Effector memory CD4-positive, alpha-beta T cell (primary cell): ENCODE data around the gene ALKAL2.
"Not testable (repeated sequence)": the region's sequence is repeated elsewhere in the genome, so short reads cannot be mapped to it uniquely, and the experiment has no call there.

ENCODE experiments used
- DNase-seq, 3 donors: peaks; one replicate each; pipeline ENCODE4 v3.0.0-alpha.2; 2020
- H3K27ac ChIP-seq: 2 replicates; pipeline ENCODE4 v1.7.0; 2013; ENCODE audit warnings: mild to moderate bottlenecking, low read length, moderate library complexity; ENCODE audit not compliant: insufficient read depth, poor library complexity, severe bottlenecking
- H3K27me3 ChIP-seq: replicated peaks from 2 replicates; pipeline ENCODE4 v1.7.0; 2013; ENCODE audit warnings: mild to moderate bottlenecking, low read length; ENCODE audit not compliant: insufficient read depth, control insufficient read depth, poor library complexity, severe bottlenecking
- H3K36me3 ChIP-seq: 2 replicates; pipeline ENCODE4 v1.7.0; 2013; ENCODE audit warnings: mild to moderate bottlenecking, low read length, moderate library complexity; ENCODE audit not compliant: control insufficient read depth, insufficient read depth
- H3K4me1 ChIP-seq: 2 replicates; pipeline ENCODE4 v1.7.0; 2013; ENCODE audit warnings: low read length, mild to moderate bottlenecking; ENCODE audit not compliant: control insufficient read depth, insufficient read depth, poor library complexity, severe bottlenecking
- H3K4me3 ChIP-seq: 2 replicates; pipeline ENCODE4 v1.7.0; 2013; ENCODE audit warnings: low read length, low read depth, mild to moderate bottlenecking; ENCODE audit not compliant: insufficient read depth, poor library complexity, severe bottlenecking
- H3K9me3 ChIP-seq: 2 replicates; pipeline ENCODE4 v1.7.0; 2013; ENCODE audit warnings: mild to moderate bottlenecking, low read length, moderate library complexity; ENCODE audit not compliant: control insufficient read depth

Gene ALKAL2

DNA sequence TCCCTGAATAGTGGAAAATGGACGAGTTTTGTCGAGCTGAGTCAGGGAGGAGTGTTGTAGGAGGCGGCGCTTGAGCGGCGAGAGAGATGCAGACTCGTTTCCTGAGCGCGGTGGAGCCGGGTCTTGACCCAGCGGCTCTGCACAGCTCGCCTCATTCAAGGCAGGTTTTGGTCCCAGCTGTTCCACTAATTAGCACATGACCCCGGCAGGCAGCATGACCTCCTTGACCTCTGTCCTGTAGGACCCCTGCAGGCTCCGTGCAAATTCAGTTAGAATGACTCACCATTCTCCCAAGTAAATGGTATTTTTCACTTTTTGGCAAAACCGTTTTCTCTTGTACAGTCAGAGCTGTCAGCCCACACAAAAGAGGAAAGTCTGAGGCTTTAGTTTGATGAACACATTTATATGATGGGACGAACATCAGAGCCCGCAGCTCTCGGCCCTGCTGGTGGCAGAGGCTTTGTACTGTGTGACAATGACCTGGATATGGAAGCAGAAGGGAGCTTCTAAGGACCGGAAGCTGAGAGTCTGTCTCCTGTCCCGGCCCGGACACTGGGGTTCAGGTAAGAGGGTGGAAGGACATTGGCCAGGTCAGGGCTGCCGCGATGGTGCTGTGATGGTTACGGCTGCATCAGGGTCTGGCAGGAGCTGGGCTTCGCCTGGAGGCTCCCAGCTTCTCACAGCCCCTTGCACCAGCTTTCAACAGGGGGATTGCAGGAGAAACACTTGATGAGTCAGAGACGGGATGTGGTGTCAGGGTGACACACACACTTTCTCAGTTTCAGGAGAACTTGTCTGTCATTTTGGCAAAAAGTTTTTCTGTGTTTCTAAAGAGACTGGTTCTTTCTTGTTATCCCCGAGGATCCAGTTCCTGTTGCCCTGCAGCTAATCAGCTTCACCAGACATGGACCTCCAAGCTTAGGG is 29.9 kb upstream of the ALKAL2 start:
- DNase-seq: no peak
- Histone ChIP-seq H3K27me3 (no peaks in the 10 kb centered on the region), H3K4me1 (no peaks in the 10 kb centered on the region), H3K36me3 (no peaks in the 10 kb centered on the region), H3K9me3 (no peaks in the 10 kb centered on the region), H3K4me3 (peak overlapping the region; percentile 14), H3K27ac (no peak overlapping the region)

DNA sequence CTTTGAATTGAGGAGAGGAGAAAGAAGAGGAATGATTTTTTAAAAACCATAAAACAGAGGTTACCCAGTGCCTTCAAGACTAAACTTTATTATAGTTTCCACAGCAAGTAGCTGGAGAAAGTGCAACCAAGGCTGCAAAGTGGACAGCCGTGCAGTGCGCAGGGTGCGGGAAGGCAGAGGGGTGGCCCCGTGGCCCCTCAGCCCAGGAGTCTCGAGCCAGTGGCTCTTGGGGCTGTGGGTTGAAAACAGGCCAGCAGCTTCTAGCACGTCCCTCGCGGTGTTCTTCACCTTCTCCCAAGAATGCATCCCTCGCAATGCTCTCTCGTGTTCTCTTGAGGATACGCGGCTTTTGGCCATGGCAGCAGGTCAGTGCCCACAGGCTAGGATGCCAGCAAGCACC is 28.5 kb upstream of the ALKAL2 start:
- Histone ChIP-seq H3K36me3 (no peaks in the 10 kb centered on the region), H3K4me3 (no peak overlapping the region), H3K27me3 (no peaks in the 10 kb centered on the region), H3K27ac (no peak overlapping the region), H3K9me3 (no peaks in the 10 kb centered on the region), H3K4me1 (no peaks in the 10 kb centered on the region)
- no peak for DNase-seq

DNA sequence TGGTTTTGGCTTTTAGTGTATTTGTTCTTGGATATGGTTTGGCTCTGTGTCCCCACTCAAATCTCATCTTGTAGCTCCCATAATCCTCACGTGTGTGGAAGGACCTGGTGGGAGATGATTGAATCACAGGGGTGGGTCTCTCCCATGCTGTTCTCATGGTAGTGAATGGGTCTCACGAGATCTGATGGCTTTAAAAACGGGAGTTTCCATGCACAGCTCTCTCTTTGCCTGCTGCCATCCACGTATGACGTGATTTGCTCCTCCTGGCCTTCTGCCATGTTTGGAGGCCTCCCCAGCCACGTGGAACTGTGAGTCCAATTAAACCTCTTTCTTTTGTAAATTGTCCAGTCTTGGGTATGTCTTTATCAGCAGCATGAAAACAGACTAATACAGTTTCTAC is 28.0 kb upstream of the ALKAL2 start:
- DNase-seq, H3K36me3 ChIP-seq: not testable (repeated sequence)

DNA sequence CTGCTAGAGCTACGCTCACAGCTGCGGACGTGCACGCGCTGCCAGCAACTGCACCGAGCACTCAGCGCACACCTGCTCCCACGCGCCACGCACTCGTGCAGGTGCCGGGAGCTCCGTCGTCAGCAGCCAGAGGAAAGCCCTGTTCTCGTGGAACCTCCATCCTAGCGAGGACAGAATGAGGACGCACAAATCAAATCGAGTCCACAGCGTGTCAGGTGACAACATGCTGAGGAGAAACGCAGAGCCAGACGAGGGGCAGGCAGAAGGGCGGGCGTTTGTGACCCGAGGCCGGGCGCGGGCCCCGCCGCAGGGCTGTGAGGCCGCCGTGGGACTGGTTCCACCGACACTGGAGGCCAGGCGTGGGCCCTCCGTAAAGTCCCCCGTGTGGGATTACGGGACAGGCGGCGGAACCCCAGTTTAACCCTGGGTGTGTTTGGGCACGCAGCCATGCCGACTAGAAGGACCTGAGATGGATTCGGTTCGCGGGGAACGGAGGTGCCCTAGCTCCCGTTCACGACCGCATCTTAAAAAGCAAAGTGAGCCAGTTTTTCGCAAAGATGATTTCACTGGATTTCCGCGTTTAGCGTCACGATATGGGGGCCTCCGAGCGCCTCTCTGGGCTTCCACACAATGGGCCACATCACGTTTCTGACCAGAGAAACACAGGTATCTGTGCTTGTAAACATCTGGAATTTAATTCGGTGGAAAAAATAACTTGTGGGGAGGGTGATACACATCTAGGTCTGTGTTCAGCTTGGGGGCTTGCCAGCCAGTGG is 26.9 kb upstream of the ALKAL2 start:
- H3K9me3 ChIP-seq: no peaks in the 10 kb centered on the region
- H3K27ac ChIP-seq: no peak overlapping the region
- H3K27me3 ChIP-seq: no peaks in the 10 kb centered on the region
- H3K36me3 ChIP-seq: no peaks in the 10 kb centered on the region
- H3K4me1 ChIP-seq: no peaks in the 10 kb centered on the region
- no peak for DNase-seq
- no peak overlapping the region for H3K4me3 ChIP-seq

More for the DNA sequence above, 28.0 kb upstream of the ALKAL2 start:
- not testable (repeated sequence) for H3K27ac ChIP-seq, H3K9me3 ChIP-seq, H3K27me3 ChIP-seq, H3K4me3 ChIP-seq, H3K4me1 ChIP-seq

DNA sequence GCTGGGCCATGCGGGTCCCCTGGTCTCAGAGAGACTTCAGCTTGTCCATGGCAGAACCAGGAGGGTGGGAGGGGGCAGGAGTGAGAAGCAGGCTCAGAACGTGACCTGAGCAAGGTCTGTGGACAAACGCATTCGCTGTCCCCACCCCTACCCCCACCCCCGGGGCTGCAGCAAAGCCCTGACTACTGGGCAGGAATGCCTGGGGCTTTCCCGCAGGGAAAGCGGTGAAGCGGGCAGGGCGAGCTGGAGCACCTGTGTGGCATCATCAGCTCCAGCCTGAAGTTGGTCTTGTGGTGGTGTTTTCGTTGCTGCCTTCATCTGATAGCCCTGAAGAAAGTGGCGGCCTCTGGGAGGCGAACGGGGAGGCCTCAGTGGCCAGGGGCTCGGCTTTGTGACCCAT is 26.1 kb upstream of the ALKAL2 start:
- Histone ChIP-seq H3K4me1 (no peaks in the 10 kb centered on the region), H3K27me3 (no peaks in the 10 kb centered on the region), H3K27ac (no peak overlapping the region), H3K4me3 (no peak overlapping the region), H3K9me3 (no peaks in the 10 kb centered on the region), H3K36me3 (no peaks in the 10 kb centered on the region)
- no peak for DNase-seq

DNA sequence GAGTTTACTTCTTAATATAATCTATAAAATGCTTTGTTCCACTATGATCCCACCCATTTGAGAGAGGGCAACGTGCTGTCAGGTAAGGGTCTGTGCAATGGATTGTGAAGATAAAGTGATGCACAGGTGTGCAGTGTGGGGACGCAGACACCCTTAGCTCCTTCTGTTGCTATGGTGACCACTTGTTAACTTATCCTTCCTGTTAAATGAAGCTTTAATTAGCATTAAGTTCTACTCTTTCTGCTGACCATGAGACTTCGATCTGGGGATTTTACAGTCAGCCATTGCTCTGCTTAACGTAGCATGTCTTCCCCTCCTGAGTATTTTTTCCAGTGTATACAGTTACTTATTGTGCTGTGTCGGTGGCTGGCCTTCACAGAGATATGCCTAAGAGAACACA is 23.1 kb upstream of the ALKAL2 start:
- DNase-seq: no peak
- Histone ChIP-seq H3K36me3 (no peaks in the 10 kb centered on the region), H3K9me3 (no peaks in the 10 kb centered on the region), H3K4me1 (no peaks in the 10 kb centered on the region), H3K27ac (no peak overlapping the region), H3K27me3 (no peaks in the 10 kb centered on the region), H3K4me3 (no peak overlapping the region)

DNA sequence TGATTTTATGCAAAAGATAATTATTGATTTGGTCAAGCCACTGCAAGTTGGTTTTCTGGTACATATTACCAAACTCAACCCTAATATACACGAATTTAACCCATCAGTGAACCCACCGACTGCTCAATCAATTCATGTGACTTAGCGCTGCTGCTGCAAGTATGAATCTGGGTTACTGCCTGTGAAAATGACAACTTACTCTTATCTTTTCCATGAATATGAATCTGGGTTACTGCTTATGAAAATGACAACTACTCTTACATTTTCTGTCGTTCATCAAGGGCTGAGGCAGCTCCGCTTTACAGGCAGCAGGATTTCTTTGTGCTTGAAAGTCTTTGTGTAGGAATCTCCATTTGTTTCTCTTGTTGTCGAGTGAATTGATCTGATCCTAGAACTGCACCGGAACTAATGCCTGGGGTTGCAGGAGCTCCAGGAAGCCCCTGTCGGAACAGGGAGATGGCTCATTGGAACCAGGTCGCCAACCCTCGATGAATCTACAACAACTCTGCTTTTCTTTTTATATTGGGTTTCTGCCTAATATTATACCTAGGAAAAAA is 22.1 kb upstream of the ALKAL2 start:
- Histone ChIP-seq H3K4me3 (no peak overlapping the region), H3K27me3 (no peaks in the 10 kb centered on the region), H3K36me3 (no peaks in the 10 kb centered on the region), H3K27ac (no peak overlapping the region), H3K4me1 (no peaks in the 10 kb centered on the region), H3K9me3 (no peaks in the 10 kb centered on the region)
- DNase-seq: no peak

DNA sequence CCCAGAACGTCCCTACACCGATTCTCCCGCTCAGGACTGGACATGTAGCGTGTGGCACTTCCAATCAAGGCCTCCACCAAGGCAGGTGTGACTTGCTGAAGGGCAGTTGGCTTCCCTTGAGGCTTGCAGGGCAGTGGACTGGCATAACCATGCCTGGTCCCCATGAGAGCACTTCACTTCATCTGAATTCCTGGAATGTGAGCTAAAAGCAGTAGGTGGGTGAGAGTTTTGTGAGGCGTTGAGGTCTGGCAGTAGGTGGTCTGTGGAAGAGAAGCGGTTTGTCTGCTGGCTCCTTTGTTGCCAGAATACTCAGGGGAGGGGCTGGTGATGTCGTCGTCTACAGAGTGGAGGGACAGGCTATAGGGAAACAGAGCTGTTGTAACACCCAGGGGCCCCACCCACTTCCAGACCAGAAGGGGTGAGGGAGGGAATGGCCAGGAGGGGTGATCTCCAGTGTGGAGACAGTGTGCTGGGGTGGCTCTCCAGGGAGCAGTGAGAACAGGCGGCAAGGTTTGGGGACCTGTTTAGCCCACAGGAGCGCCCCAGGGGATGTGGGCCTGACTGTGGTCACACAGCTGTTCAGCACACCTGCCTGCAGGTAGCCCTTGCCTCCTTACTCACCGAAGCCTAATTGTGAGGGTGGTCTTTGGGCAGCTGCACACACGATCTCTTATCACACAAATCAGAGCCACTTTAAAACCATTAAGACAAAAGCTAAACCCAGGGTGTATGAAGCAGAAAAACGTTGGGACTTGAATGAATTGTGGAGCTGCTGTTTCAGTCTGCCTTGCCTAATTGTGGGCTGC is 21.5 kb upstream of the ALKAL2 start:
- no peak overlapping the region for H3K27ac ChIP-seq
- no peaks in the 10 kb centered on the region for H3K27me3 ChIP-seq
- no peaks in the 10 kb centered on the region for H3K4me1 ChIP-seq
- H3K4me3 ChIP-seq: no peak overlapping the region
- DNase-seq: no peak
- no peaks in the 10 kb centered on the region for H3K36me3 ChIP-seq
- H3K9me3 ChIP-seq: no peaks in the 10 kb centered on the region

DNA sequence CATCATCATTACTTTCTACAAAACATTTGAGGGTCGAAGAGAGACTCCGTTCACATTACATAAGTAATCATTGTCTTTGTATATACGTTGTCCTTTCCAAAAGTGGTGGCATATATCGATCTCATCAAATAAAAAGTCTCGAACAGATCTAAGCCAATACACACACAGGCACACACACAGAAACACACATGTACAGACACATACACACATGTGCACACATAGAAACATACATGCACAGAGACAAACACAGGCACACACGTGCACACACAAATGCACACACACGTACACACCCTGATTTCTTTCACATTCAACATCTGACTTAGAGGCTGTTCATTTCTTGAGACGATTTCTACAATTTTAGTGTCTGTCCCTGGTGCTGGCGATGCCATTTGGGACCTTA is 17.5 kb upstream of the ALKAL2 start:
- Histone ChIP-seq H3K9me3 (no peaks in the 10 kb centered on the region), H3K36me3 (no peaks in the 10 kb centered on the region), H3K27ac (no peak overlapping the region), H3K4me1 (no peaks in the 10 kb centered on the region), H3K27me3 (no peaks in the 10 kb centered on the region), H3K4me3 (no peak overlapping the region)
- no peak for DNase-seq
